Activated CD8-positive, alpha-beta memory T cell treated with anti-CD3 and anti-CD28 coated beads for 1 hour (primary cell): Measurements from ENCODE around the gene C7.

Experiments
- DNase-seq, 2 donors: peaks; one replicate each; pipeline ENCODE4 v3.0.0-alpha.2; 2020; ENCODE audit warnings: low read depth in 1 of 2; ENCODE audit errors: extremely low read depth in 1 of 2

The C7 gene

DNA sequence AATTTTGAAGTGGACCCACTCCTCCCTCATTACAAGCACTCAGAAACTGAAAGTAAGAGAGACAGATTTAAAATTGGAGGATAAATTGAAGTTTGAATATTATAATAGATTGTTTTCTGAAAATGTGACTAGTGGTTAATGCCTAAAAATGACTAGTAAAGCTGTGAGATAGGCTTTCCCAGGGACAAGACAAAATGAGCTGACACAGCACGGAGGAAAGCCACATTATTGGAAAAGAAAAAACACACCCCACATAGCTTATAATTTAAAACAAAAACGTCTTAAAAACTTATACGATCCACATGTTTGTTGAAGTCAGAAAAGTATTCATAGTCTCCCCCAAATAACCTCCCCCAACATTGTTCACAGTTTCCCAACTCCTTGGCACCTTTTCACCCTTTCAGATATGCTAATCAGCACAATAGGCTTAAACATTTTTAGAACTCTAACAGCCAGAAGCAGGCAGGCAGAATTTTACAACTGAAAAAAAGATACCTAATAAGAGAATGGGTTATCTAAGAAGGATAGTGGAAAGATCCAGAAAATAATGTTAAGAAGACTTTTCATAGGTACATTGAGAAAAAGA lies 6.1 kb downstream of the C7 start:
- DNase-seq, result no peak

DNA sequence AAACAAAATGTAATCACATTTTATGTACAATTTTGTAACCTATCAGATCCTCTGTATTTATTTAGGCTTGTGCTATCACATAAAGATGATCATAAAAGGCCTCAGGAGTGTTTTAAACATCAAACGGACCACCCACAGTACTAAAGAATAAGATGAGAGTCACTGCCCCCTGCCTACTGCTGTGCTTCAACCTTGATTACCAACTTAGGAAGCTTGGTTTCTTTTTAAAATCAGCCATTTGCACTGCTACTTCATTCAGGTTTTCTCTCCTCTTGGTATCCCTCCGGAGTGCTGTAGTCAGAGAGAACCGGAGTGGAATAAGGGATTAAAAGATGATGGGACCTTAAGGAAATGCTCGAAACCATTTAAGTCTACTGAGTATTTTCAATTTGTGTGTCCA lies 6.9 kb downstream of the C7 start:
- DNase-seq, result no peak

DNA sequence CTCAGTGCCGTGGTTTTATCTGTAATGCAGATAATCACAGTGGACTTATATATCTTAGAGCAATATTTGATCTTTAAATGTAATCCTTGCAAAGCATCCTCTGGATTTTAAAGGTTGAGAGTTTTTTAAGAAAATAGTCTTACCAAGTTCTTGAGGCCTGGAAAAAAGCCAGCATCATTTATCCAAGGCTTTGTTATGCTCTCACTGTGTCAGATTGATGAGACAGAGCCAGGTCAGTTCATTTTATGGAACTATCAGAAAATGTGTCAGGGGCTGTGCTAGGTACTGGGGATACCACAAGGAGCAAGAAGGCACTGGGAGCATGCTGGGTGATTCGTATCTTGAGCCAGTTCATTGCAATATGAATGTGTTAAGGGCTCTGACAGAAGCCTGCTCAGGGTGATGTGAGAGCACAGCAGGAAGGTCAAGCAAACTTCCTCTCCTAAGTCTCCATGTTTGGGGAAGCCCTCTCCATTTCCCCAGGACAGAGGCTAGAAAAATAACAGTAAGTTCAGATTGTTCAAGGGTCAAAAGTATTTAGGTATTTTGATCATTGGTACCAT lies 19.7 kb downstream of the C7 start:
- DNase-seq, result no peak

GRCh38 chr5:40932766-40933165 lies 23.5 kb downstream of the C7 start:
- DNase-seq, result no peak

DNA sequence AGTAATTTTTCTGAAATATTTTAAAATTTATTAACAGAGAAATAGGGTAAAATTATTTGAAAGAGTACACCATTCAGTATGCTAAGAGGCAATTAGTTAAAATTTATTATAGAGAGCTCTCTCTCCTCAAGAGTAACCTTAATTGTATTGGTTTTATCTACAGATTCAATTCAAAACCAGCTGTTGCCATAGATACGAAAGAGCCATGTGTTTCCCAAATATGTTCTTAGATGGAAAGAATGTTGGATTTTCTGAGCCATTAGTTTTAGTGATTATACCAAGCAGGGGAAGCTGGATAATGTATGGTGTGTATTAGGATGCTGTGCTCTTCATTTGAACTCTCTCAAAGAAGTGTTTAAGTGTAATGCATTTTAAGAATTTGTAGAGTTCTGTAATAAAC lies 27.8 kb downstream of the C7 start:
- no peak for DNase-seq

DNA sequence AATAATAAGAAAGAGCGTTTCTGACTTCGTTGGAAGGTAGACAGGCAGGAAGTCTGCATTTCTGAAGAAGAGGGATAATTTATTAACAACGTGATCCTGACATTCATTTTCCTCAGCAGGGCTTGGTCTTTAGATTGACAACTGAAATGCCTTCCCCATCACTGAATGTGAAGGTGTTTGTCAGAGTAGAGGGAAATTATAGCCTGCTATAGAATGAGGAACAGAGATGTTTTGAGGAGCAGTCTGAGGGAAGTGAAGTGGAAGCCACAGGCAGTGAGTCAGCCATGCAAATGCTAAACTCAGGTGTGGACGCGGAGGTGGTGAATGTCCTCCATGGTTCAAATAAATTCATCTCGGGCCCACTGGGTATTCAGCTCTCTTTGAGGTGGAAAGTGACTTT lies 30.5 kb downstream of the C7 start:
- DNase-seq, result no peak

- DNase-seq, result no peak
Measured at GRCh38 chr5:40945111-40945510, 35.8 kb downstream of the C7 start.

GRCh38 chr5:40955313-40955712 lies 46.0 kb downstream of the C7 start:
- DNase-seq, result no peak

GRCh38 chr5:40957048-40957447 lies 47.8 kb downstream of the C7 start:
- DNase-seq, result no peak

- no peak for DNase-seq
Measured at GRCh38 chr5:40958811-40959210, 49.5 kb downstream of the C7 start.

GRCh38 chr5:40960037-40960436 lies 50.7 kb downstream of the C7 start:
- no peak for DNase-seq

GRCh38 chr5:40962207-40962955 lies 53.1 kb downstream of the C7 start:
- no peak for DNase-seq

DNA sequence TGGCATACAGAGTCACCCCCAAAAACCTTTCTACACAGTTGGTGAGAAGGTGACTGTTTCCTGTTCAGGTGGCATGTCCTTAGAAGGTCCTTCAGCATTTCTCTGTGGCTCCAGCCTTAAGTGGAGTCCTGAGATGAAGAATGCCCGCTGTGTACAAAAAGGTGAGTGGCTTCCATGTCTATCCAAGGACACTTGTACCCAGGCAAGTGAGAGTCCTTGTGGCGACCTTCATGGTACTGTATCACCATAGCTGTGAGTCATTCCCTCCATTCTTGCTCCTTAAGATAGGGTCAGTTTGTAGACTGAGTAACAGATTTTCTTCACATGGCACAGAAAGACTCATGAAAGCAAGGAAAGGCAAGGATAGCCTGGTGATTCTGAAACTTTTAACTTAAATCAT lies 63.1 kb downstream of the C7 start:
- DNase-seq, result no peak

- no peak for DNase-seq
Measured at GRCh38 chr5:40973364-40974004, 64.2 kb downstream of the C7 start.

GRCh38 chr5:40976041-40976440 lies 66.7 kb downstream of the C7 start:
- DNase-seq, result no peak

DNA sequence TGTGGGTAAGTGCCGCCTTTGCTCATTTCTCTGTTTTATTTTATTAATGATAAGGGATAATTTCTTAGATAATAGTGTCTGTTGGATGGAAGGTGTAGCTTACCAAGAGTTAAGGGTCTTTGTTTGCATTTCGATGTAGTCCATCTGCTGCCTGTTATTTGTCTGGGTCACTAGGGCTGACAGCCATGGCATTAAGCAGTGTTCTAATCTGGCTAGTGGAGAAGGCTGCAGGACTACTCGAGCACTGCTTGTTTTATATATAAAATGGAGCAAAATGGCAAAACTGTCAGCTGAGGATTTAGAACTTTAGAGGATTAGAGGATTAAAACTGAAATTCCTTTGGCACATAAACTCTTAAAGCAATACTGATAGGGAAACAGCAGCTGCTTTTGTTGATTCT lies 67.5 kb downstream of the C7 start:
- DNase-seq, result no peak

DNA sequence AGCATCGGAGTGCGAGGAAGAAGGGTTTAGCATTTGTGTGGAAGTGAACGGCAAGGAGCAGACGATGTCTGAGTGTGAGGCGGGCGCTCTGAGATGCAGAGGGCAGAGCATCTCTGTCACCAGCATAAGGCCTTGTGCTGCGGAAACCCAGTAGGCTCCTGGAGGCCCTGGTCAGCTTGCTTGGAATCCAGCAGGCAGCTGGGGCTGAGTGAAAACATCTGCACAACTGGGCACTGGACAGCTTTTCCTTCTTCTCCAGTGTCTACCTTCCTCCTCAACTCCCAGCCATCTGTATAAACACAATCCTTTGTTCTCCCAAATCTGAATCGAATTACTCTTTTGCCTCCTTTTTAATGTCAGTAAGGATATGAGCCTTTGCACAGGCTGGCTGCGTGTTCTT lies 72.1 kb downstream of the C7 start:
- DNase-seq, result no peak

- DNase-seq, result no peak
Measured at GRCh38 chr5:40983781-40984180, 74.5 kb downstream of the C7 start.

DNA sequence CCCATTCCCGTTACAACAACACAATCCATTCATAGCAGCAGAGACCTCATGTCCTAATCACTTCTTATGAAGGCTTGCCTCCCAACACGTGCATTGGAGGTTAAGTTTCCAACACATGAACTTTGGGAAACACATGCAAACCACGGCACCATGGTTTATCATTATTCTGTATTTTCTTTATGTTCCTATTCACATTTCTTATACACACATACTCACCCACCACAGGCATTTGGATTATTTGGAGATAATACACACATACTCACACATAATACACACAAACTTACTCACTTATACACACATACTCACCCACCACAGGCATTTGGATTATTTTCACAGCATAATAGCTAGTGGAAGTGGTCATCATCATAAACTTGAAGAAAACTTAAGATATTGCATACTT lies 75.6 kb downstream of the C7 start:
- no peak for DNase-seq

GRCh38 chr5:40985501-40985900 lies 76.2 kb downstream of the C7 start:
- DNase-seq, result no peak

DNA sequence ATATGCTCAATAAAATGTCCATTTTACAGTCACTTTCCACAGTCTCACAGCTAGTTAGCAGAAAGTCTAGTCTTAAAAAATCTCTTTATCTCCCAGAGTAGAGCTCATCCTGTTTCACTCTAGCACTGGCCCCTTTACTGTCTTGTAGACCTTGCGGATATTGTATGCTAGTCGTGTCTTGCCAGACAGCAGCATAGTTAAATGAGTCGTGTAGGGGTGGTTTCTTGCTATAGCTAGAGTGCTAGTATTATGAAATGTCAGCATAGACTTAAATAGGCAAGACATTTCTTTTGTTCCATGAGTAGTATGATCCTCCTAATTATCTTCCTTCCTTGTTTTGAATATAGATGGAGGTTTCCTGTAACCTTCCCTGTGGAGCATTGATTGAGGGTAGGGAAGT lies 77.4 kb downstream of the C7 start:
- no peak for DNase-seq

DNA sequence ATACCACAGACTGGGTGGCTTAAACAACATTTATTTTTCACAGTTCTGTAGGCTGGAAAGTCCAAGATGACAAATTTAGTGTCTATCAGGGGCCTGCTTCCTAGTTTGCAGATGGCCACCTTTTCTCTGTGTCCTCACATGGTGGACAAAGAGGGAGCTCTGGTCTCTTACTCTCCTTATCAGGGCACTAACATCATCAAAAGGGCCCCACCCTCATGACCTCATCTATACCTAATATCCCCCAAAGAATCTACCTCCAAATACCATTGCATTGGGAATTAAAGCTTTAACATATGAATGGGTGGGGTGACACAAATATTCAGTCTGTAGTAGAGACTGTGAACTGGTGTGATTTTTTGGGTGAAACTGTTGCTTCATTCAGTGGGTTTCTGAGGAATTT lies 78.1 kb downstream of the C7 start:
- DNase-seq, result no peak
